Measurements from ENCODE around the gene MRPS27.

- TF ChIP-seq POLR2A (IDR thresholded peaks at IDR 0.05) = no peak
- TF ChIP-seq, protein P1, sequence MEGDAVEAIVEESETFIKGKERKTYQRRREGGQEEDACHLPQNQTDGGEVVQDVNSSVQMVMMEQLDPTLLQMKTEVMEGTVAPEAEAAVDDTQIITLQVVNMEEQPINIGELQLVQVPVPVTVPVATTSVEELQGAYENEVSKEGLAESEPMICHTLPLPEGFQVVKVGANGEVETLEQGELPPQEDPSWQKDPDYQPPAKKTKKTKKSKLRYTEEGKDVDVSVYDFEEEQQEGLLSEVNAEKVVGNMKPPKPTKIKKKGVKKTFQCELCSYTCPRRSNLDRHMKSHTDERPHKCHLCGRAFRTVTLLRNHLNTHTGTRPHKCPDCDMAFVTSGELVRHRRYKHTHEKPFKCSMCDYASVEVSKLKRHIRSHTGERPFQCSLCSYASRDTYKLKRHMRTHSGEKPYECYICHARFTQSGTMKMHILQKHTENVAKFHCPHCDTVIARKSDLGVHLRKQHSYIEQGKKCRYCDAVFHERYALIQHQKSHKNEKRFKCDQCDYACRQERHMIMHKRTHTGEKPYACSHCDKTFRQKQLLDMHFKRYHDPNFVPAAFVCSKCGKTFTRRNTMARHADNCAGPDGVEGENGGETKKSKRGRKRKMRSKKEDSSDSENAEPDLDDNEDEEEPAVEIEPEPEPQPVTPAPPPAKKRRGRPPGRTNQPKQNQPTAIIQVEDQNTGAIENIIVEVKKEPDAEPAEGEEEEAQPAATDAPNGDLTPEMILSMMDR (IDR thresholded peaks at IDR 0.05) = no peak
Observed at GRCh38 chr5:72225741-72226140, 94.3 kb downstream of the MRPS27 start.
